ENCODE measurements around the gene SNRNP25.

Gene SNRNP25

GRCh38 chr16:85865-86264 is 32.2 kb downstream of the SNRNP25 start:
- no peak for TF ChIP-seq TAF1 (IDR thresholded peaks at IDR 0.05; ENCODE audit: borderline replicate concordance, insufficient read depth, low read length)
- no peak for TF ChIP-seq SIN3A (IDR thresholded peaks at IDR 0.05; ENCODE audit: borderline replicate concordance, insufficient read depth, low read length)
- TF ChIP-seq POLR2AphosphoS5 (IDR thresholded peaks at IDR 0.05; ENCODE audit: low read depth, low read length) = no peak

- TF ChIP-seq REST (IDR thresholded peaks at IDR 0.05; ENCODE audit: insufficient read depth in 1 of 2, low read depth in 2 of 2, low read length in 2 of 2) (no peak), POLR2AphosphoS5 (IDR thresholded peaks at IDR 0.05; ENCODE audit: low read depth, low read length) (no peak), FOXP2 (optimal IDR thresholded peaks at IDR 0.05; ENCODE audit: borderline replicate concordance, extremely low read depth, extremely low read length, insufficient read depth) (no peak), TAF1 (IDR thresholded peaks at IDR 0.05; ENCODE audit: borderline replicate concordance, insufficient read depth, low read length) (no peak), SIN3A (IDR thresholded peaks at IDR 0.05; ENCODE audit: borderline replicate concordance, insufficient read depth, low read length) (no peak)
These were observed 32.9 kb downstream of the SNRNP25 start for GRCh38 chr16:86483-86952.

GRCh38 chr16:88613-89012 is 35.0 kb downstream of the SNRNP25 start:
- no peak for TF ChIP-seq SIN3A (IDR thresholded peaks at IDR 0.05; ENCODE audit: borderline replicate concordance, insufficient read depth, low read length)

- no peak for TF ChIP-seq TAF1 (IDR thresholded peaks at IDR 0.05; ENCODE audit: borderline replicate concordance, insufficient read depth, low read length)
- no peak for TF ChIP-seq SIN3A (IDR thresholded peaks at IDR 0.05; ENCODE audit: borderline replicate concordance, insufficient read depth, low read length)
- TF ChIP-seq FOXP2 (optimal IDR thresholded peaks at IDR 0.05; ENCODE audit: borderline replicate concordance, extremely low read depth, extremely low read length, insufficient read depth) = no peak
- TF ChIP-seq REST (IDR thresholded peaks at IDR 0.05; ENCODE audit: insufficient read depth in 1 of 2, low read depth in 2 of 2, low read length in 2 of 2) = no peak
- TF ChIP-seq POLR2AphosphoS5 (IDR thresholded peaks at IDR 0.05; ENCODE audit: low read depth, low read length) = no peak
These were observed 36.0 kb downstream of the SNRNP25 start for GRCh38 chr16:89391-90302.

GRCh38 chr16:91484-91883 is 37.9 kb downstream of the SNRNP25 start:
- TF ChIP-seq FOXP2 (optimal IDR thresholded peaks at IDR 0.05; ENCODE audit: borderline replicate concordance, extremely low read depth, extremely low read length, insufficient read depth) (no peak), SIN3A (IDR thresholded peaks at IDR 0.05; ENCODE audit: borderline replicate concordance, insufficient read depth, low read length) (no peak), REST (IDR thresholded peaks at IDR 0.05; ENCODE audit: insufficient read depth in 1 of 2, low read depth in 2 of 2, low read length in 2 of 2) (no peak), POLR2AphosphoS5 (IDR thresholded peaks at IDR 0.05; ENCODE audit: low read depth, low read length) (no peak), TAF1 (IDR thresholded peaks at IDR 0.05; ENCODE audit: borderline replicate concordance, insufficient read depth, low read length) (no peak)
